ENCODE measurements around the gene IMPA2.
"Not testable (repeated sequence)": the region's sequence is repeated elsewhere in the genome, so short reads cannot be mapped to it uniquely, and the experiment has no call there.

DNA sequence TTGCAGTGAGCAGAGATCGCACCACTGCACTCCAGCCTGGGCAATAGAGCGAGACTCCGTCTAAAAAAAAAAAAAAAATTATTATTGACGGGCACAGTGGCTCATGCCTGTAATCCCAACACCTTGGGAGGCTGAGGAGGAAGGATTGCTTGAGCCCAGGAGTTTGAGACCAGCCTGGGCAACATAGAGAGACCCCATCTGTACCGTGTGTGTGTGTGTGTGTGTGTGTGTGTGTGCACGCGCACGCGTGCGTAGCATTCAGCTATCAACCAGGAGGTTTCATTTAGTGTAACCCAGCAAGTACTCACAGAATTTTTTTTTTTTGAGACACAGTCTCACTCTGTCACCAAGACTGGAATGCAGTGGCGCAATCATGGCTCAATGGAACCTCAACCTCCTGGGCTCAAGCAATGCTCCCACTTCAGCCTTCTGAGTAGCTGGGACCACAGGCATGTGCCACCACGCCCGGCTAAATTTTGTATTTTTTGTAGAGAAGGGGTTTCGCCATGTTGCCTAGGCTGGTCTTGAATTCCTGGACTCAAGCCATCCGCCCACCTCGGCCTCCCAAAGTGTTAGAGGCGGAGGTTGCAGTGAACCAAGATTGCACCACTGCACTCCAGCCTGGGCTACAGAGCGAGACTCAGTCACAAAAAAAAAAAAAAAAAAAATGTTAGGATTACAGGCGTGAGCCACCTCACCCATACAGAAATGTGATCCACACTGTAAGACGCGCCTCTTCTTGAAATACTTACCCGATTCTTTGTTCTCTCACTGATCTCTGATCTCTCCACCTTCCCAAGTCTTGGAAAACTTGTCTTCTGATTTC lies 35.3 kb upstream of the IMPA2 start:
- TF ChIP-seq, protein P1, sequence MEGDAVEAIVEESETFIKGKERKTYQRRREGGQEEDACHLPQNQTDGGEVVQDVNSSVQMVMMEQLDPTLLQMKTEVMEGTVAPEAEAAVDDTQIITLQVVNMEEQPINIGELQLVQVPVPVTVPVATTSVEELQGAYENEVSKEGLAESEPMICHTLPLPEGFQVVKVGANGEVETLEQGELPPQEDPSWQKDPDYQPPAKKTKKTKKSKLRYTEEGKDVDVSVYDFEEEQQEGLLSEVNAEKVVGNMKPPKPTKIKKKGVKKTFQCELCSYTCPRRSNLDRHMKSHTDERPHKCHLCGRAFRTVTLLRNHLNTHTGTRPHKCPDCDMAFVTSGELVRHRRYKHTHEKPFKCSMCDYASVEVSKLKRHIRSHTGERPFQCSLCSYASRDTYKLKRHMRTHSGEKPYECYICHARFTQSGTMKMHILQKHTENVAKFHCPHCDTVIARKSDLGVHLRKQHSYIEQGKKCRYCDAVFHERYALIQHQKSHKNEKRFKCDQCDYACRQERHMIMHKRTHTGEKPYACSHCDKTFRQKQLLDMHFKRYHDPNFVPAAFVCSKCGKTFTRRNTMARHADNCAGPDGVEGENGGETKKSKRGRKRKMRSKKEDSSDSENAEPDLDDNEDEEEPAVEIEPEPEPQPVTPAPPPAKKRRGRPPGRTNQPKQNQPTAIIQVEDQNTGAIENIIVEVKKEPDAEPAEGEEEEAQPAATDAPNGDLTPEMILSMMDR (IDR thresholded peaks at IDR 0.05), result not testable (repeated sequence)
- not testable (repeated sequence) for TF ChIP-seq POLR2A (IDR thresholded peaks at IDR 0.05)

All from gastroesophageal sphincter (tissue), 3 donors.